ENCODE data around the gene LAMB4. TPM values are rescaled to one million over a fixed set of nuclear protein-coding genes. Genes with fewer than 3 reads are reported as not detected.

The LAMB4 gene
- total and polyA plus RNA-seq, 2 of the 4 experiments (the other 2 are of a cell fraction): 0.12 to 0.18 TPM

- Histone ChIP-seq H3K9ac (ENCODE audit: low read depth, low read length) (no peak overlapping the region), H3K9me3 (ENCODE audit: control insufficient read depth, insufficient read depth, low read length) (no peaks in the 10 kb centered on the region), H4K8ac (ENCODE audit: low read depth in 2 of 2, low read length in 2 of 2) (peak overlapping the region in 1 of 2 experiments; percentile 26; a peak in 1 of 4 replicates), H3K79me1 (ENCODE audit: low read depth in 1 of 2, low read length in 2 of 2) (no peaks in the 10 kb centered on the region), H3K27ac (ENCODE audit: insufficient read depth, low read length) (no peak overlapping the region), H3K23ac (ENCODE audit: low read depth, low read length) (no peak overlapping the region), H3K14ac (replicated peaks; ENCODE audit: low read depth, low read length) (peak overlapping the region; percentile 78; the same call in 1 of the 2 replicates), H2AFZ (replicated peaks; ENCODE audit: low read length, poor library complexity) (peak overlapping the region; percentile 73), H2BK20ac (ENCODE audit: low read depth, low read length) (peak overlapping the region; percentile 57), H2AK9ac (replicated peaks; ENCODE audit: low read depth, low read length, poor library complexity) (peak overlapping the region; percentile 60), H3K36me3 (ENCODE audit: control insufficient read depth, insufficient read depth, low read length) (no peaks in the 10 kb centered on the region), H2BK120ac (ENCODE audit: low read depth, low read length) (peak overlapping the region; percentile 42; the same call in 1 of the 2 replicates), H3K4me1 (ENCODE audit: control insufficient read depth, insufficient read depth, low read length) (peaks cover 12% of the 10 kb centered on the region), H2BK5ac (ENCODE audit: low read depth, low read length, poor library complexity, severe bottlenecking) (peak overlapping the region; percentile 15), H4K91ac (ENCODE audit: insufficient read depth, low read depth, low read length) (peak overlapping the region; percentile 17; the same call in 1 of the 2 replicates), H3K27me3 (ENCODE audit: control insufficient read depth, insufficient read depth, low read length) (no peaks in the 10 kb centered on the region), H2AK5ac (ENCODE audit: low read depth, low read length) (peak overlapping the region; percentile 56), H3K9me1 (ENCODE audit: insufficient read depth, low read length) (peaks cover 2% of the 10 kb centered on the region; the same call in 1 of the 2 replicates), H3K56ac (ENCODE audit: extremely low read depth, insufficient read depth, low read length) (no peak overlapping the region), H4K20me1 (ENCODE audit: insufficient read depth, low read length) (no peaks in the 10 kb centered on the region), H3K18ac (ENCODE audit: low read depth, low read length) (peak overlapping the region; percentile 43), H3K4me2 (ENCODE audit: low read depth, low read length) (no peak overlapping the region), H2BK15ac (ENCODE audit: low read depth, low read length) (peak overlapping the region; percentile 70; the same call in 1 of the 3 replicates), H4K5ac (ENCODE audit: low read depth, low read length) (no peak overlapping the region), H3K4ac (ENCODE audit: low read depth, low read length) (peak overlapping the region; percentile 46), H3K4me3 (ENCODE audit: insufficient read depth, low read depth, low read length) (no peak overlapping the region)
- no CpG with 5 or more reads among the region's 3 CpGs for WGBS, 2 experiments (ENCODE audit: extremely low coverage in 2 of 2, insufficient read length in 1 of 2)
- POLR2A ChIA-PET (ENCODE audit: unreplicated experiment): no interaction called here
- CTCF ChIA-PET: no interaction called here
- DNase-seq (no peak), ATAC-seq (ENCODE audit: low read depth) (peak; percentile 46; the same call in 1 of the 2 replicates)
- intact Hi-C loops (cut with micrococcal nuclease) (no loop called here), dilution Hi-C loops (cut with HindIII; ENCODE audit: low sequenced_read_pairs, unreplicated experiment) (no loop called here), in situ Hi-C loops (cut with MboI; ENCODE audit: low sequenced_read_pairs) (no loop called here)
- BruUV-seq (replicated peaks): no TSS peak
- TF ChIP-seq CHD1 (IDR thresholded peaks at IDR 0.05; ENCODE audit: low read depth, low read length) (no peak), MXI1 (IDR thresholded peaks at IDR 0.05; ENCODE audit: borderline replicate concordance, low read depth, low read length) (no peak), CEBPB (IDR thresholded peaks at IDR 0.05; ENCODE audit: low read depth, low read length) (no peak), NFE2L2 (IDR thresholded peaks at IDR 0.05; ENCODE audit: low read depth, low read length) (no peak)
- TF ChIP-seq, protein P1, sequence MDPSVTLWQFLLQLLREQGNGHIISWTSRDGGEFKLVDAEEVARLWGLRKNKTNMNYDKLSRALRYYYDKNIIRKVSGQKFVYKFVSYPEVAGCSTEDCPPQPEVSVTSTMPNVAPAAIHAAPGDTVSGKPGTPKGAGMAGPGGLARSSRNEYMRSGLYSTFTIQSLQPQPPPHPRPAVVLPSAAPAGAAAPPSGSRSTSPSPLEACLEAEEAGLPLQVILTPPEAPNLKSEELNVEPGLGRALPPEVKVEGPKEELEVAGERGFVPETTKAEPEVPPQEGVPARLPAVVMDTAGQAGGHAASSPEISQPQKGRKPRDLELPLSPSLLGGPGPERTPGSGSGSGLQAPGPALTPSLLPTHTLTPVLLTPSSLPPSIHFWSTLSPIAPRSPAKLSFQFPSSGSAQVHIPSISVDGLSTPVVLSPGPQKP (IDR thresholded peaks at IDR 0.05; ENCODE audit: borderline replicate concordance, low read depth, low read length): no peak
These were observed 103.5 kb downstream of the LAMB4 start for GRCh38 chr7:108026647-108027046.
